Activated CD4-positive, alpha-beta T cell treated with anti-CD3 and anti-CD28 coated beads, Interleukin-2, Interleukin-4, amounts not matched to agents 100 ng/mL and 50 ng/mL, durations not matched to agents 16 hours and 8 hours (primary cell): ENCODE measurements around the gene SEC14L1.

Source experiments
- DNase-seq: peaks from one replicate; pipeline ENCODE4 v3.0.0-alpha.2; 2020; ENCODE audit warnings: low spot score

SEC14L1 gene

DNA sequence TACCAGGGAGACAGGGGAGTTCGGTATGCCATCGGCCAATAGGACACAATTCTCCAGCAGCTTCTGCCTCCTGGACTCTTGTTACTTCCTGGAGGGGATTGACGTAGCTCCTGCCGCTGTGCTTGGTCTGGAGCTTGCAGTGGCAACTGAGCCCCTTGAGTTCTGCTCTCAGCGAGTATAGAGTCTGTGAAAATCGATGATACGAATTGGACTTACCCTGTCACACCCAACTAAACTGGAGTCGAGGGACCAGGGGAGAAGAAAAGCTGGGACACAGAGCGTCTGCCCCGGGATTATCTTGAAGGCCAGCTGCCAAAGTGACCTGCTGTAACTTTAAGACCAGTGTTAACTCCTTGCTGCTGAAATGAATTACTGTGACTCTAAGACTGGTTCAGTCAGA, 22.2 kb downstream of the SEC14L1 start:
- DNase-seq: no peak

DNA sequence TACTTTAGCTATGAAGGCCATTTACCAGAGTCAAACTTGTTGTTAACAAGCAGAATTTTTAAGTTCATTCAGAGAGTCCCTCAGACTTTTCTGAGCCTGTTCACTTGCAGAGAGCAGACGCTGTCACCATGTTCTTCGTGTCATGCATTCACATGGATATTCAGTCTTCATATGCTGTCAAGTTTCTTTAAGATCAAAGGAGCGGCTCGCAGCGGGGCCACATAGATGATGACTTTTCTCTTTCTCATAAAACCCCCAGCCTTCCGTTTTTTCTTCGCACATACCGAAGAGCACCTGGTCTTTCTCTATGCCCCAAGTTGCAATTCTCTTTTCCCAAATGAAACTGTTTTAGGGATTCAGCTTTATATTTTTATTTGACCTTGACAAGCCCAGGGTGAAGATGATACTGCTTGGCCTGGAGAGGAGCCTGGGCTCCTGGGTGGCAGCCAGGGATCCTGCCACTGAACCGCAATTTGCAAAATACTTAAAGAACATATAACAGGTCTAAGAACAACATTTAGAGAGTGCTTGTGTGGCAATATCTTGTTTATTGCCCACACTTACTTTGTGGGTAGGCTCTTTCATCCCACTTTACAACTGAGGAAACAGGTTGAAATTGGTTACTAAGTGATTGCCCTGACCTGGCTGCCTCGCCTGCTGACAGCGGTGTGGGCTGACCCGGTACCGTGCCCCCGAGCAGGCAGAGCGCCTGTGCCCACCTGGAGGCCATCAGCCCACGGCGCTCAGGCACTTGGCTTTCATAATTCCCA, 22.9 kb downstream of the SEC14L1 start:
- no peak for DNase-seq

DNA sequence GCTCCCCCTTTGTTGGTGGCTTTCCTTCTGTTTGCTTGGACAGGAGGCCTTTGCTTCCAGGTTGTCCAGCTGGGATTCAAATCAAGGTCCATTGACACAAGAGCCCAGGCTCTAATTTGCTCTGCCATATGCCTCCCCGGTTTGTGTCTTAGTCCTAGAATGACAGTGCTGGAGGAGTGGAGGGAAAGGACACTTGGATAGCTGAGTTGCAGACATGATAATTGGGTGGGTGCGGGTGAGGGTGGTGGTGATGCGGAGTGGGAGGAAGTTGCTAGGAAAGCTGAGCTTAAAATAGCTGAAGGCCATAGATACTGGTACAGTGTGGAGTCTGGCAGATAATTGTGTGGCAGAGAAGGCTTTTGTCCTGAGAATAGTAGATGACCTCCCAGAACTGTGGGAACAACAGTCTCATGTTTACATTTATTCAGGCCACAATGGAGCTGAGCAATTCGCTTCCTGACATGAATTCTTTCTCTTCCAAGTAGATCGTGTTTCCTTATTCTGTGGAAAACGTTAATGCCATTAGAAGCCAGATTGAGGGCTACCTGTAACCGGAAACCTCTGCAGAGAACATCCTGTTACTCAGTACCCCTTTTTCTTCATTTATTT, 23.8 kb downstream of the SEC14L1 start:
- no peak for DNase-seq

DNA sequence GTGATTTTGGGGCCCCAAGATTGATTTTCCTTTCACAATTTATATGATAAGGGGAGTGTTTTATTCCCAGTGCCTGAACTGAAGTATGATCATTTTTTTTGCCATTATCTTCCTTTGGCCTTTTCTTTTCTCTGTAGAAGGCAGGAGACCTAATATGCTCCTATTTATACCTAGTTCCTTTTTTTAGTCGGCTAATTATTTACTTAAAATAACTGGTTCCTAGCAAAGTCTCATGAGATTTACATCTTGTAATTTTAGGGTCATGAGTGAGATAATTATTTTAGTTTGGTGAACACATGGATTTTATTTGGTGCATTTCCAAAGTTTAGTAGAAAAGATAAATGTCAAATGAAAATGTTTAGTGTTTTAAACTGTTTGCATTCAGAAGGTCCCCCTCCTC, 24.8 kb downstream of the SEC14L1 start:
- no peak for DNase-seq

DNA sequence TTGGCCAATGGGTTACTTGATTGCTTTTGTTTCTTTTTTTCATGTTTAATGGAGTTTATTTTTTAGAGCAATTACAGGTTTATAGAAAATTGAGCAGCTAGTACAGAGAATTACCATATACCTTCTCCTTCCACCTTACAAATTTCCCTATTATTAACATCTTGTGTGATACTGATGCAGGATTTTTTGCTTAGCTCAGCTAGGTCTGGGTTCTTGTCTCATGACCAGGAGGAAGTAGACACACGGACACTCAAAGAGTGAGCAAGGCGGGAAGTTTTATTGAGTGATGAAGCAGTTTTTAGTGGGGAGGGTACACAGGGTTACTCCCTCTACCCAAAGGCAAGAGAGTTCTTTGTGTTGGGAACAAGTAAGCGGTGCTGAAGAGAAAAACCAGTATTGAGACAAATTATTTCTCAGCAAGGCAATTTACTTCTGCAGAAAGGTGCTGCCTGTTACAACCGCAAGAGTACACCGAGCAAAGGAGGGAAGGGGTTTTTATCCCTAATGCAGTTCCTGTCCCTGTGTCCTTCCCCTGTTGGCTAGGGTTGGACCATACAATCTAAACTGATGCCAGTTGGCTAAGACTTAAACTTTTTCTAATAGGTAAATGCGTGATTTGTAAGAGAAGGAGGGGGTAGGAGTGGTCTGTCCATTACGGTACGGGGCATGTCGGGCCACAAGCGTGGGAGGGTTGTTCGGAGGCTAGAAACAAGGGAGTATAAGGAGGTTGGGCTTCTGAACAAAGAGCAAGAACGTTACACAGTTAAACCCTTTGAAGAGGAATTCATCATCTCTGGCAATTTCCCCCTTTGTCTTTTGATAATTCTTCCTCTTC, 26.9 kb downstream of the SEC14L1 start:
- no peak for DNase-seq

DNA sequence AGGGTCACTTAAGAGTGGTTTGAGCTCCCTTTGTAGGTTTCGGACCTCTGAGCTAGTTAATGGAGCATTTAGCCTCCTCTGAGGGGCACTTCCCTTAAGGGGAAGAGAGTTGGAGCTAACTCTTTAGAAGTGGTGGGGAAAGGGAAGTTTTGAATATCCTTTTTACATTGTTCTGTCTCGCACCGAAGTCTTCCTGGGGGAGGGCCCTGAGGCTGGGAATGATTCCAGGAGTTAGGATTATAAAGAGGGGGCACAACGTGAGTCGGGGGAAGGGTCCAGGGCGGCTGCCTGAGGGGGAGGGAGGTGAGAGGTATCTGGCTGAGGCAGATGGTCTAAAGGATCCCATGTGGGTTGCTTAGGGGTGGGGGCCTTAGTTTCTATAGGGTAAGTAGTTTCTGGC, 32.3 kb downstream of the SEC14L1 start:
- DNase-seq: no peak

DNA sequence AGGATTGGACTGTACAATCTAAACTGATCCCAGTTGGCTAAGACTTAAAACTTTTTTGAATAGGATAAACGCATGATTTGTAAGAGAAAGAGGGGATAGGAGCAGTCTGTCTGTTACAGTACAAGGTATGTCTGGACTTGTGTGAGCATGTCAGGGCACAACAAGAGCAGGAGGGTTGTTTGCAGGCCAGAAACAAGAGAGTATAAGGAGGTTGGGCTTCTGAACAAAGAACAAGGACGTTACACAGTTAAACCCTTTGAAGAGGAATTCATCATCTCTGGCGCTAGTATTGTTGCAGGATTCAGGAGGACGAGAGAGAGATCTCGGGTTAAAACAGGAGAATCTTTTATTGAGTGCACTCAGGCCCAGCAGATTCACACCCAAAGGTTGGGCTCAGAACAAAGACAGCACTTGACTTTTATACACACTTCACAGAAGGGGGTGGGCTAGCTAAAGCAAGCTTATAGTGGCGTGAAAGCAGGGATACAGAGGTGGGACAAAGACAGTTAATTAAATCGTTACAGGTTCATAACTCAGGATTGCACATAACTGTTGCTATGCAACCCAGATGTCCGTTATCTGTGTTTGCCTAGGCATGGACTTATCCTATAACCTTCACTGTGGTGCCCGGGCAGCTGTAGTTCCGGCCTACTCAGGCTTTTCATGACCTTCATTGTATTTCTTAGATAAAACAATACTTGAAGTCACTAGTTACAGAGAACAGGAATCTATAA, 34.3 kb downstream of the SEC14L1 start:
- no peak for DNase-seq

DNA sequence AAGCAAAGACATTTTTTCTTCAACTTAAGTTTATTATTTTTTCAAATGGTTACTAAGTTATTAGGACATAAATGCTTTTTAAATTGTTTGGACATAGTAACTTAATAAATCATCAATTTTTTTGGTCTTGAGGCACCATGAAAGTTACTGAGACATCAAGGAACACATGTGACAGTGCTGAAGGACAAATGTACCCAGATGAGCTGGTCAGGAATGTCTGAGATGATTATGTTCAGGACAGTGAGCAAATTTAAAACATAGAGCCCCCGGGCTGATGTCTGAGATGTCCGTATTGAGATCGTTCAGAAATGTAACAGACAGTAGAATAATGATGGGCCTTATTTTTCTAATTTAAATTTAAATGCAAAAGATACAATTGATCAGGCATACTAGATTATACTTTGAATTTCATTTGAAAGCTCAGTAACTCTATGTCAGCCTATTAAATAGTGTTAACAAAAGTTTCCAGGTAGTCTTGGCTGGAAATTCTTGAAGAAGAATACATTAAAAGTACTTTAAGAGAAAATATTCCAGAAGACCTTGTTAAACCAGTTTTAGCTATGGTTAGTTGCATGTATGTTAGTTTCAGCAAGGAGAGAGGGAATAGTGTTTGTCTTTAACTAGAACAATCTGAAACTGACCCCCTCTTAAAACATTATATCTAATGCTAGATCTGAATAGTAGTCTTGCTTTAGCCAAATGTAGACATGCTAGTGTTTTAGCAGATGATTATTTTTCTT, 36.4 kb downstream of the SEC14L1 start:
- no peak for DNase-seq

DNA sequence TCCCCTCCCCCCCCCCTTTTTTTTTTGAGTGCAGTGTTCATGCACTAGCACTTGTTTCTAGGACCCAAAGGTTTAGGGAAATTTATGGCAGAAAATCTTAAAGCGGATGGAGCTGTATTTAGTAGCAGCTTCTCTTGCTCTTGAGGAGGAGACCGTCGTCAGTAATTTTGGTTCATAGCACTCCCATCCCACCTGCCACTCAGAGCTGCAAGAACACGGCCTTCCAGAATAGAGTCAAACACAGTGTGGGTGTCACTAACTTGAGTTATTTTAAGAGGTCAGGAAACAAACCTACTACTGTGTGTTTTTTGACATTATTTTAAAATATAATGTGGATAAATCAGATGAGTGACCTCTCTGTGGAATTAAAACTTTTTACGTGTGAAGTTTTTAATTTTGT, 37.3 kb downstream of the SEC14L1 start:
- no peak for DNase-seq

DNA sequence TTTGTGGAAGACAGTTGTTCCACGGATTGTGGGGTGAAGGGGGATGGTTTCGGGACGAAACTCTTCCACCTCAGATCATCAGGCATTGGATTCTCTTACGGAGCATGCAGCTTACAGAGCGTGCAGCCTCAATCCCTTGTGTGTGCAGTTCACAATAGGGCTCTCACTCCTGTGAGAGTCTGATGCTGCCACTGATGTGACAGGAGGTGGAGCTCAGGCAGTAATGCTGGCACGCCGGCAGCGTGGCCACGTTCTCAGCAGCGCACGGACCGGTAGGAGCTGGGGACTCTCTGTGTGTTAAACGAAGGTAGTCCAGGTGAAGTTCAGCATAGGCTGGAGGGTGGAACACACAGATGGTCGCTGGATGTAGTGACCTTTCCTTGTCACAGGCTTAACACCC, 37.8 kb downstream of the SEC14L1 start:
- no peak for DNase-seq

DNA sequence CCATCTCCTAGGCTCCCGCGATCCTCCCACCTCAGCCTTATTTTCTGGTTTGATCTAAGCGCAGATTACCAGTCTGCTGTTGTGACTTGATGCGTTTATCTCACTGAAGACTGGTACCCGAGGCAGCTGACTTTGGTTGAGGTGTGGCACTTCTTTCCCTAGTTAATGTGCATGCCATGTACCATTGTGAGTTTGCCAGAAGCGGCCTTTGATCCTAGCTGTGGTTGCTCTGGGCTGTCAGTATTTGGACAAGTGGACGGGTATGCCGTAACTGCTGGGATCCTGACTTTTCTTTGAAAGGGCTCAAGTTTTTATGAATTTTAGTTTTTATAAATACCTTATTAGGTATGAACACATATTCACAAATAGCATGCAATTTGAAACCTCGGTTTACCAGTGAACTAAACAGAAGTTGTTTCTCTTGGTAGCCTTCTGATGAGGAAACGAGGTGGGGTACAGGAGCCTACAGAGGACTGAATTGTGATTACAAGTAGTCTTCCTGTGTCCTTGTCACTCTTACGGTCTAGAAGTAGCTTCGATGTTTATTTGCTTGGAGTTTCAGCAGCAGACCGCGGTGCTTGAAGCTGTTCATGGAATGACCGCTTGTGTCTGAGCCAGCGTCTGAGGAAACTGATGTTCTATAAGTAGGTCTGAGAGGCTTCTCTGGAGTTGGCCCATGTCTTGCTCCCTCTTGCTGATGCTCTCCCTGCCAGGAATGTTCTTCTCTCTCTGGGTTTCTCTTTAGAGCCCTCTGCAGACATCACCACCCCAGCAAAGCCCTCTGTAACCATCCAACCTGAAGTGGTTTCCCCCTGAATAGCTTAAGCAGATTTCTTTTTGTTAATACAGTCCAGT, 40.0 kb downstream of the SEC14L1 start:
- no peak for DNase-seq

DNA sequence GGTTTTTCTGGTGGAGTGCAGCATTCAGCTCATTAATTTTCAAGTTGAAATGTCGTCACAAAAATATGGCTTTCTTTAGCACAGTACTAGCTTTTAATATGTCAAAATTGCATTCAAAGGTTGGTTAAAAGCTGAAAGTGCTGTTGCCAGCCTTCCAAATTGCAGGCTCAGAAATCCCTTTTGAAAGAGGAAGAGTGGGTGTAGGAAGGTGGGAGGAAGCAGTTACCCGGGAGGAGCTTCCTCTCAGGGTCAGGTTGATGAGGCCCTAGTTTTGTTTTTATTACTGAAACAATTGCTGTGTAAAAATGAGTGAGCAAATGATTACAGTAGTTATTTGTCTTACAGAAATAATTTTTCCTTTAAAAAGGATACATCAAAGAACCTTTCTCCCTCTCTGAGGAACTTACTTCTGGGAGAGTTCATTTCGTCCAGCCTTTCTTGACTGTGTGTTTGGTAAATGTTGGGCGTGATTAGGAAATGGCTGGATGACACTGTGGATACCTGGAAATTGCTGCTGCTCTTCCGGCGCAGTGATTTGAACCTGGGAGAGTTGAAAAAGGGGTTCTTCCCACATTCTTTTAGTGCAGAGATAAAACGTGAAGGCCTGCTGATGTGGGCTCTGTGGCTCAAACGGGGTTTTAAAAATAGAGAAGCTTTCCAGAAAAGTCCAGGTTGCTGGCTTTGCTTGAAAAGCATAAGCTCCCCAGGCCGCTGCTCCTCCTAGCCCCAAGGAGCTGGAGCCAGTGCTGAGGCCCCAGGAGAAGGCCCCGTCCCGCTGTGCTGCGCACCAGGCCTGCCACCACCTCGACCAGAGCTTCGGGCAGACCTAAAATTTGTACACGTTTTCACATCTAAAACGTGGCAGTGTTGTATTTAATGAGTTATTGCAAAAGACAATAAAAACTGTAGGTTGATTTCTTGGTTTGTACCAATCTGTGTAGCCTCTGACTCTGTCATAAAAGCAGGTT, 41.7 kb downstream of the SEC14L1 start:
- DNase-seq: peak; percentile 14

DNA sequence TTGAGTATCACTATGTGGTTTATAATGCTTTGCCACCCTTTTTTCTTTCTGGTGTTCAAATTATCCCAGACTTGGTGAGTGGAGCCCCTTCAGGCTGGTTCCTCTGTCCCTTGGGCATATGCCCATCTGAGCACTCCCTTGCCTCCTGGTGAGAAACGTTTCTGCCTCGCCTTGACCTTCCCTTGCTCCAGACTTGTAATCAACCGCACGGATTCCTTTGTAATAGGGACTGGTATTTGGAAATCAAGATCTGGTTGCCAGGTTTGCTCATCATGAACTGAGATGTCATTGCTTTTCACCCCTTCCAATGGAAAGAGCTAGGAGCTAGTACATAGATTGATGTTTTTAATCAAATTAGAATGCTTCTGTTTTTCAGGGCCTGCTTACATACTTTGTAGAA, 43.7 kb downstream of the SEC14L1 start:
- DNase-seq: no peak

DNA sequence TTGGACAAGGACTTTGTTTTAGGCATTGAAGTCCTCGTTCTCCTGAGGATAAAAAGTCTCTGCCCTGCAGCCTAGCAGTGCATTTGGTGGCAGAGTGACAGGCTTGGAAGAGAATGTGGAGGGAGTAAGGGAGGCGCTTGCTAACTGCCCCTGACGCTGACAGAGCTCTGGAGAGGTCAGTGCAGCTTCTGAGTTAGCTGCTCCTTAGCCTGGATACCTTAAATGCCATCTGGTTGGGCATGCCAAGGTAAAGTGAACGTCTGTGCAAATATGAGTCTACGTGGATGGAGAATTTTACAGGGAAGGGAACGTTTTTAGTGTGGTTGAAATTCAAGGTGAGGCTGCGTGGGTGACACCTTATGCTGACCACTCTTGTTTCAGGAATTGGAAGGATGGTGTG, 44.4 kb downstream of the SEC14L1 start:
- no peak for DNase-seq

DNA sequence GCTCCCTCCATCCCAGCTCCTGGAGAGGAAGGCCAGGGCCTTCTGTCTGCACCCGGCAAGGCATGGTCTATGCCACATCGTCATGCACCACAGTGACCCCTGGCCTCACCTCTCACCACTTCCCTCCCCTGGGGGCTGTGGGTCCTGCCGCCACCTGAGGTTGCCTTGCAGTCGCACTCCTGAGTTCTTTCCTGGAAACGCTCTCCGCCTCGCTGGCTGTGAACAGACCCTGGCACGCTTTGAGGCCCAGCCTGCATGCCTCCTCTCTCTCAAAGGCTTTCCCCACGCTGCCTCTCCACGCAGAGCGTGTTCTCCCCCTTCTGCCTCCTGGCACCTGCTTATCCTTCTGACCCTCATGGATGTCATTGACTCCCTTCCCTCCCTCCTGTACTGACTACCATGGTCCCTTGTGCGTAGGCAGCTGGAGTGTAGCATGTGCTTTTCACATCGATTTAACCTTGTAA, 45.4 kb downstream of the SEC14L1 start:
- peak; percentile 17 for DNase-seq

DNA sequence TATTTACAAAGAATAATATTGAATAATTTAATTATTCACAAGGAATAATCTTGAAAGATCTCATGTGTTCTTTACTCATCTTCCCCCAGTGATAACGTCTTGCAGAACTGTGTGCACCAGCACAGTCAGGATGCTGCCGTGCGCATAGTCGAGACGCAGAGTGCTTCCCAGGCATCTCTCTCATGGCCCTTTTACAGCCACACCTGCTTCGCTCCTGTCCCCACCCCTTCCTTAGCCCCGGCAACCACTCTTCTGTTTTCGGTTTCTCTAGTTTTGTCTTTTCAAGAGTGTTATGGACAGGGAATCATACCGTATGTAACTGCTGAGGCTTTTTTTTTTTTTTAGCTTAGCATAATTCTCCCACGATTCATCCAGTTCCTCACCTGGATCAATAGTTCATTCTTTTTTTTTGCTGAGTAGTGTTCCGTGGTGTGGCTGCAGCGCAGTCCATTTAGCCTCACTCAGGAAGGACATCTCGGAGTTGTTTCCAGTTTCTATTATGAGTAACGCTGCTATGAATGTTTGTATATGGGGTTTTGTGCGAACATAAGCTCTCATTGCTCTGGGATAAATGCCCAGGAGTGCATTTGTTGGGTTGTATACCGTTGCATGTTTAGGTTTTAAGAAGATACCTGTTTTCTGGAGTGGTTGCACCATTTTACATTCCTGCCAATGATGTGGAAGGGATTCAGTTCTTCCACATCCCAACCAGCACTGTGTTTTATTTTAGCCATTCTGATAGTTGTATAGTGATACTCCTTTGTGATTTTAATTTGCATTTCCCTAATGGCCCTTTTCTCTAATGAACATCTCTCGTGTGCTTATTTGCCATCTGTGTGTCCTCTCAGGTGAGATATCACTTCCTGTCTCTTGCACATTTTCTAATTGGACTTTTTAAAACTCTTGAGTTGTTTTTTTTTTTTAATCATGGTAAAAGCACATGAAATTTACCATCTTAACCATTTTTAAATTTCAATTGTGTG, 47.6 kb downstream of the SEC14L1 start:
- no peak for DNase-seq

DNA sequence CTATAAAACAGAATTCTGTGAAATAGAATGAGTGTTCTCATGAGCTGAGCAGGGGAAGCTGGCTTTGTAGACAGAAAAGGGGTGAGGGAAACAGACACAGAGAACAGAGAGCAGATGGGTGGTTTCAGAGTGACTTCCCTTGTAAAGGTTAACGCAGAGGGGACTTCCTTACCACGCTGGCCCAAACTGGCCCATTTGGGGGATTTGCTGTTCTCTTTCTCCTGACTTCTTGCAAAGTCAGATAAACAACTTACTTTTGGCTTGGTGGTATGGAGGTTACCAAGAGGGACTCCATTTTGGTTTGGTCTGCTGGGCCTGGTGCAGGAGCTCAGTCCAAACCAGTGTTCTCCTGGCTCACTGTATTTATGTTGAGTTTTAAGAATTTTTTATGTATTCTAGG, 48.4 kb downstream of the SEC14L1 start:
- peak; percentile 21 for DNase-seq

DNA sequence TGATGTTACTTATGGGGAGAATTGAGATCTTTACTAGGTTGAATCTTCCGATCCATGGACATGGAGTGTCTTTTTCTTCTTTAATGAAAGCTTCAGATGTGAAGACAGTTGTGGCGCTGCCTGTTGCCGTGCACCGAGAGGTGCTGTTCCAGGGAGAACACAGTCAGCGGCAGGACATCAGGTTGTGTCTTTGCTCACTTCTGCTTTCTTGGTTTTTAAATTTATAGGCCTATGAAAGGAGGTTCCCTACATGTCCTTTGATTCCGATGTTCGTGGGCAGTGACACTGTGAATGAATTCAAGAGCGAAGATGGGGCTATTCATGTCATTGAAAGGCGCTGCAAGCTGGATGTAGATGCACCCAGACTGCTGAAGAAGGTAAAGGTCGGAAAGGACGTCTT, 49.8 kb downstream of the SEC14L1 start:
- no peak for DNase-seq
